Panc1 (cell line): Measurements from ENCODE around the gene C4orf50. TPM values are rescaled to one million over a fixed set of nuclear protein-coding genes. Genes with fewer than 3 reads are reported as not detected.
"Not testable (repeated sequence)": the region's sequence is repeated elsewhere in the genome, so short reads cannot be mapped to it uniquely, and the experiment has no call there.

ENCODE experiments used
- ATAC-seq: fragments of 200-7000 bp; cut with Tn5 transposase; 2 replicates; pipeline ENCODE4 v1.9.1; 2020; ENCODE audit warnings: mild to moderate bottlenecking, moderate library complexity
- BruUV-seq: library from RNA; stranded (reverse); fragments of 400-500 nt; replicated peaks from 2 replicates; lab custom pipeline; 2021; lab: Mats Ljungman, UMichigan
- CTCF ChIA-PET: fragments of 300-600 bp; sonication (Branson Sonifier 250); formaldehyde crosslinking; loops from one replicate; lab custom pipeline; 2022; ENCODE audit warnings: antibody characterized with exemption; lab: Charles Lee
- POLR2A ChIA-PET: fragments of 300-600 bp; sonication (Branson Sonifier 250); formaldehyde crosslinking; loops from one replicate; lab custom pipeline; 2022; ENCODE audit warnings: antibody characterized with exemption; lab: Charles Lee
- DNase-seq: peaks from one replicate; pipeline ENCODE4 v3.0.0-alpha.2; 2010; ENCODE audit warnings: low read depth, low spot score
- H3K27ac ChIP-seq: 2 replicates; pipeline ENCODE4 v1.5.1; 2011; ENCODE audit warnings: mild to moderate bottlenecking, low read length, inconsistent platforms
- H3K27me3 ChIP-seq: fragments of 200-500 bp; sonication (Bioruptor generic); 2 replicates; pipeline ENCODE4 v1.6.0; 2014; ENCODE audit warnings: low read length, inconsistent platforms; ENCODE audit not compliant: control insufficient read depth, insufficient read depth
- H3K36me3 ChIP-seq: fragments of 200-500 bp; sonication (Bioruptor generic); 2 replicates; pipeline ENCODE4 v1.5.1; 2014; ENCODE audit warnings: inconsistent platforms, mild to moderate bottlenecking, low read length, moderate library complexity; ENCODE audit not compliant: control insufficient read depth, insufficient read depth
- H3K4me1 ChIP-seq: 2 replicates; pipeline ENCODE4 v1.5.1; 2011; ENCODE audit warnings: inconsistent platforms, mild to moderate bottlenecking, low read length, moderate library complexity; ENCODE audit not compliant: control insufficient read depth, insufficient read depth
- H3K4me3 ChIP-seq, 2 experiments: 2 replicates each; pipeline ENCODE4 v1.5.1; 2011 to 2012; ENCODE audit warnings: low read depth in 2 of 2, low read length in 2 of 2, mild to moderate bottlenecking in 2 of 2, inconsistent platforms in 1 of 2, moderate library complexity in 1 of 2
- H3K9me3 ChIP-seq: fragments of 200-500 bp; sonication (Bioruptor generic); 2 replicates; pipeline ENCODE4 v1.5.1; 2014; ENCODE audit warnings: low read depth, mild to moderate bottlenecking, inconsistent platforms, low read length, moderate library complexity; ENCODE audit not compliant: control insufficient read depth, insufficient read depth
- POLR2AphosphoS5 ChIP-seq: IDR thresholded peaks from 2 replicates; pipeline ENCODE4 v1.6.1; 2012; ENCODE audit warnings: mild to moderate bottlenecking, low read depth, low read length, moderate library complexity
- SIN3A ChIP-seq: IDR thresholded peaks from 2 replicates; pipeline ENCODE4 v1.6.1; 2012; ENCODE audit warnings: low read depth, mild to moderate bottlenecking, low read length, moderate library complexity, borderline replicate concordance; ENCODE audit not compliant: insufficient read depth
- TCF7L2 ChIP-seq: IDR thresholded peaks from 2 replicates; pipeline ENCODE4 v1.6.1; 2011; ENCODE audit warnings: mild to moderate bottlenecking, low read depth, low read length, inconsistent platforms
- in situ Hi-C: cut with HindIII; loops from 2 replicates; pipeline ENCODE4 v1.10.0; 2016; ENCODE audit warnings: low sequenced_read_pairs, low pct_unique_long_range_greater_than_20kb
- intact Hi-C: fragments of 100-400 bp; cut with micrococcal nuclease; formaldehyde crosslinking; loops from one replicate; pipeline ENCODE4 v1.10.0; 2022; ENCODE audit not compliant: unreplicated experiment
- total RNA-seq: library from RNA; stranded (reverse); gene quantifications from one replicate; pipeline ENCODE4 v1.2.1, GENCODE V29; 2021; ENCODE audit not compliant: unreplicated experiment
- TF ChIP-seq, protein P1 (sequence below): fragments of 450-650 bp; IDR thresholded peaks from 2 replicates; pipeline ENCODE4 v1.5.1; 2017; ENCODE audit warnings: mild to moderate bottlenecking
- TF ChIP-seq, protein P2 (sequence below), 2 experiments: IDR thresholded peaks; 2 replicates each; pipeline ENCODE4 v1.6.1; 2011 to 2012; ENCODE audit warnings: low read depth in 2 of 2, control low read depth in 1 of 2, low read length in 1 of 2, mild to moderate bottlenecking in 1 of 2, moderate library complexity in 1 of 2; ENCODE audit not compliant: insufficient read depth in 1 of 2

The C4orf50 gene
- total RNA-seq, 1 experiment from 2014 or later: under 0.01 TPM

DNA sequence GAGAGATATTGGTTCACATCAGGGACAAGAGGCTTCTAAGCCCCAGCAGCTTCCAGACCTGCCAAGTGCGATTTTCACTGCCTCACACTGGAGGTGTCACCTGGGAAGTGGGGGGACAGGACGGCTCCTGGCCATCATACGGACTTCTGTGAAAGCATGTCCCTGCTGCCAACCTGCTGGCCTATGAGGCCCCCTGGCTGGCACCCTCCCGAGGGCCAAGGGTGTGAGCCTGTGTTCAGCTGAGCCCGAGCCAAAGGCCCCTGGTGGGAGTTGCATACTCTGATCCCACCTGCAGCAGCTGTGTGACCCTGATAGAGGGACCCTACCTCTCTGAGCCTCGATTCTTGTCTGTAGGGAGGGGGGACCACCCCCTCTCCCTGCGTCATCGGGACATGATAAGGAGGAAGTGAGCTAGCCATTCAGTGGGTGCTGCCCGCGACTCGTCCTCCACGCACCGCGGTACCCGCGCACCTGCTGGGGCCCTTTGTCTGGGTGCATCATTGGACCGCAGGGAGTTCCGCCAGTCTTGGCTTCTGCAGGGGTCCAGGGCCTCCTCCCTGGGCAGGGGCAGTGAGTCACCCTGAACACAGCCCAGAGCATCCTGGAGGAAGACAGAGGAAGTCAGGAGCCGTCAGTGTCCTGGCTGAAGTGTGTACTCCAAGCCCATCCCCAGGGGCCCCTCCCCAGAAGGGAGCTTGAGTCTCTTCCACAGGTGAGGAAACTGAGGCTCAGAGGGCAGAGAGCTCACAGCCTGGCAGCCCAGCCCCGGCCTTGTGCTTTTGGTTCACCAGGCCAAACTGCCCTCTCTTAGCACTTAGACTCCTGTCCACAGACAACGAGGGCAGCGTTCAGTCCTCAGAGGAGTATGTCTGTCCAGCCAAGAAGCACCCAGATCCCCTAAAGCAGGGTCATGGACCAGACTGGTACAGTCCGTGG lies 24.1 kb downstream of the C4orf50 start:
- no peak for ATAC-seq
- in situ Hi-C loops: no loop called here
- no peaks in the 10 kb centered on the region for H3K27me3 ChIP-seq
- H3K4me1 ChIP-seq: no peaks in the 10 kb centered on the region
- no peaks in the 10 kb centered on the region for H3K36me3 ChIP-seq
- no peaks in the 10 kb centered on the region for H3K9me3 ChIP-seq
- TF ChIP-seq, protein P1, sequence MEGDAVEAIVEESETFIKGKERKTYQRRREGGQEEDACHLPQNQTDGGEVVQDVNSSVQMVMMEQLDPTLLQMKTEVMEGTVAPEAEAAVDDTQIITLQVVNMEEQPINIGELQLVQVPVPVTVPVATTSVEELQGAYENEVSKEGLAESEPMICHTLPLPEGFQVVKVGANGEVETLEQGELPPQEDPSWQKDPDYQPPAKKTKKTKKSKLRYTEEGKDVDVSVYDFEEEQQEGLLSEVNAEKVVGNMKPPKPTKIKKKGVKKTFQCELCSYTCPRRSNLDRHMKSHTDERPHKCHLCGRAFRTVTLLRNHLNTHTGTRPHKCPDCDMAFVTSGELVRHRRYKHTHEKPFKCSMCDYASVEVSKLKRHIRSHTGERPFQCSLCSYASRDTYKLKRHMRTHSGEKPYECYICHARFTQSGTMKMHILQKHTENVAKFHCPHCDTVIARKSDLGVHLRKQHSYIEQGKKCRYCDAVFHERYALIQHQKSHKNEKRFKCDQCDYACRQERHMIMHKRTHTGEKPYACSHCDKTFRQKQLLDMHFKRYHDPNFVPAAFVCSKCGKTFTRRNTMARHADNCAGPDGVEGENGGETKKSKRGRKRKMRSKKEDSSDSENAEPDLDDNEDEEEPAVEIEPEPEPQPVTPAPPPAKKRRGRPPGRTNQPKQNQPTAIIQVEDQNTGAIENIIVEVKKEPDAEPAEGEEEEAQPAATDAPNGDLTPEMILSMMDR: no peak
- TF ChIP-seq POLR2AphosphoS5 (no peak), TCF7L2 (no peak), SIN3A (no peak)
- TF ChIP-seq, protein P2, sequence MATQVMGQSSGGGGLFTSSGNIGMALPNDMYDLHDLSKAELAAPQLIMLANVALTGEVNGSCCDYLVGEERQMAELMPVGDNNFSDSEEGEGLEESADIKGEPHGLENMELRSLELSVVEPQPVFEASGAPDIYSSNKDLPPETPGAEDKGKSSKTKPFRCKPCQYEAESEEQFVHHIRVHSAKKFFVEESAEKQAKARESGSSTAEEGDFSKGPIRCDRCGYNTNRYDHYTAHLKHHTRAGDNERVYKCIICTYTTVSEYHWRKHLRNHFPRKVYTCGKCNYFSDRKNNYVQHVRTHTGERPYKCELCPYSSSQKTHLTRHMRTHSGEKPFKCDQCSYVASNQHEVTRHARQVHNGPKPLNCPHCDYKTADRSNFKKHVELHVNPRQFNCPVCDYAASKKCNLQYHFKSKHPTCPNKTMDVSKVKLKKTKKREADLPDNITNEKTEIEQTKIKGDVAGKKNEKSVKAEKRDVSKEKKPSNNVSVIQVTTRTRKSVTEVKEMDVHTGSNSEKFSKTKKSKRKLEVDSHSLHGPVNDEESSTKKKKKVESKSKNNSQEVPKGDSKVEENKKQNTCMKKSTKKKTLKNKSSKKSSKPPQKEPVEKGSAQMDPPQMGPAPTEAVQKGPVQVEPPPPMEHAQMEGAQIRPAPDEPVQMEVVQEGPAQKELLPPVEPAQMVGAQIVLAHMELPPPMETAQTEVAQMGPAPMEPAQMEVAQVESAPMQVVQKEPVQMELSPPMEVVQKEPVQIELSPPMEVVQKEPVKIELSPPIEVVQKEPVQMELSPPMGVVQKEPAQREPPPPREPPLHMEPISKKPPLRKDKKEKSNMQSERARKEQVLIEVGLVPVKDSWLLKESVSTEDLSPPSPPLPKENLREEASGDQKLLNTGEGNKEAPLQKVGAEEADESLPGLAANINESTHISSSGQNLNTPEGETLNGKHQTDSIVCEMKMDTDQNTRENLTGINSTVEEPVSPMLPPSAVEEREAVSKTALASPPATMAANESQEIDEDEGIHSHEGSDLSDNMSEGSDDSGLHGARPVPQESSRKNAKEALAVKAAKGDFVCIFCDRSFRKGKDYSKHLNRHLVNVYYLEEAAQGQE (IDR thresholded peaks at IDR 0.05; ENCODE audit: insufficient read depth in 1 of 2, low read depth in 2 of 2, low read length in 1 of 2): no peak
- H3K4me3 ChIP-seq: no peak overlapping the region
- no TSS peak for BruUV-seq
- H3K27ac ChIP-seq: no peak overlapping the region
- POLR2A ChIA-PET: no interaction called here
- DNase-seq: no peak
- intact Hi-C loops: no loop called here
- CTCF ChIA-PET: interaction anchor here (0.7 kb wide), 1 partner anchor 160 kb away, joined by 4 read pairs; no protein-coding TSS in a partner anchor

DNA sequence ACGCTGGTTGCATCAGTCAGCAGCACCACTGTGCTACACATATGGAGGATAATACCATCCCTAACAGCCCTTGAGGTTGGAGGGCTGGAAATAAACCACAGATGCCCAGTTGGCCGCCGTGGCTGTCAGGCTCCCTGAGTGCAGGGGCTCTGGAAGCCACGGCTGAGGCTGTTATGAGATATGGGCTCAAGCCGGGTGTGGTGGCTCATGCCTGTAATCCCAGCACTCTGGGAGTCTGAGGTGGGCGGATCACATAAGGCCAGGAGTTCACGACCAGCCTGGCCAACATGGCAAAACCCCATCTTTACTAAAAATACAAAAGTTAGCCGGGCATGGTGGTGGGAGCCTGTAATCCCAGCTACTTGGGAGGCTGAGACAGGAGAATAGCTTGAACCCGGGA lies 24.9 kb downstream of the C4orf50 start:
- ATAC-seq, in situ Hi-C loops, DNase-seq, intact Hi-C loops, BruUV-seq, H3K4me1 ChIP-seq, H3K27ac ChIP-seq, H3K9me3 ChIP-seq, H3K4me3 ChIP-seq, H3K36me3 ChIP-seq, POLR2A ChIA-PET, H3K27me3 ChIP-seq: not testable (repeated sequence)
- CTCF ChIA-PET: interaction anchor here (0.7 kb wide), 1 partner anchor 161 kb away, joined by 4 read pairs; no protein-coding TSS in a partner anchor

DNA sequence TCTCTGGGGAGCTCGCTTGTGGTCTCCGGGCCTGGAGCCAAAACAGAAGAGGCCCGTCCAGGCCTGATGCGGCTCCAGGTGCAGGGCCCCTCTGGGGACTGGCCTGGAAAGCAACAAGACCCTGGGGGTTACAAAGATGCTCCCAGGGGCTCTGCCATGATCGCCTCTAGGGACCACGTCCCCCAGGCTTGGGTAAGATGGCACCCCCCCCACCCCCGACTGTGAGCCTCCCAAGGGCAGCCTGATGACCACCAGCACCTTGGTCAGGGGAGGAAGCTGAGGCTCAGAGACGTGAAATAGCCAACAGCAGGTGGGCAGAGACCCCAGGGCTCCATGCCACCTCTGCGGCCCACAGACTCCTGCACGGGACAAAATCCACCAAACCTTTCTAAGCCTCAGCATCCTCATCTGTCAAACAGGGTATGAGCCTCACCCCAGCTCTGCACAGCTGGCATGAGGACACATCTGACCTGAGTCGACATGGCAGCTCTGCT lies 25.4 kb downstream of the C4orf50 start:
- POLR2A ChIA-PET: no interaction called here
- no peak for ATAC-seq
- intact Hi-C loops: no loop called here

More for the DNA sequence above, 25.4 kb downstream of the C4orf50 start:
- H3K9me3 ChIP-seq: no peaks in the 10 kb centered on the region
- no peaks in the 10 kb centered on the region for H3K36me3 ChIP-seq
- no peak overlapping the region for H3K27ac ChIP-seq
- no peak overlapping the region for H3K4me3 ChIP-seq
- TF ChIP-seq TCF7L2: no peak
- TF ChIP-seq, protein P1: no peak
- CTCF ChIA-PET: interaction anchor here (0.7 kb wide), 1 partner anchor 162 kb away, joined by 4 read pairs; no protein-coding TSS in a partner anchor
- no peaks in the 10 kb centered on the region for H3K4me1 ChIP-seq
- DNase-seq: no peak
- no peaks in the 10 kb centered on the region for H3K27me3 ChIP-seq
- no TSS peak for BruUV-seq
- in situ Hi-C loops: no loop called here
